Breast epithelium (tissue), 3 donors: ENCODE measurements around the gene LYRM2.

ENCODE experiments used
- POLR2A ChIP-seq: fragments of 450-650 bp; IDR thresholded peaks from one replicate; pipeline ENCODE4 v1.6.1; 2016; ENCODE audit warnings: antibody characterized with exemption, mild to moderate bottlenecking, moderate library complexity
- POLR2AphosphoS5 ChIP-seq, 3 donors: sonication (generic); formaldehyde crosslinking; IDR thresholded peaks; one replicate each; pipeline ENCODE4 v1.6.1; 2017; ENCODE audit warnings: antibody characterized with exemption in 3 of 3
- TF ChIP-seq, protein P1 (sequence below), 3 donors: fragments of 450-650 bp; IDR thresholded peaks; one replicate each; pipeline ENCODE4 v1.5.1; 2016 to 2017; ENCODE audit warnings: antibody characterized with exemption in 3 of 3, mild to moderate bottlenecking in 3 of 3, moderate library complexity in 3 of 3

DNA sequence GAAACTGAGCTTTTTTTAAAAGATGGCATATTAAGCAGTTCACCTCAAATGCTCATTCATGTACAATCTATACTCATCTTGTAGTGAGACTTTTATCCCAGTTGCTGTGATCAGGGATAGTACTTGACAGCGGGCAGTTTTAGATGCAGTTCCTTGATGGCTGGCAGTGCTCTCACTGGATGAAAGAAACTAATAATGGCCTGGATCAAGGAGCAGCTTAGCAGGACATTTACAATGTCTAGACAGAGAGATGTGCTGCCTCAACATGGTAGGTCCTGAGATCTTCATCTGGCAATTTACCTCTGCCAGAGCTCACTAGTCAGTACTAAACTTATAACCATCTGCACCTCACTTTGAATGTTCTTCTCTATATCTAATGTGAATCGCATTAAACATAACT lies 46.8 kb upstream of the LYRM2 start:
- TF ChIP-seq, protein P1, sequence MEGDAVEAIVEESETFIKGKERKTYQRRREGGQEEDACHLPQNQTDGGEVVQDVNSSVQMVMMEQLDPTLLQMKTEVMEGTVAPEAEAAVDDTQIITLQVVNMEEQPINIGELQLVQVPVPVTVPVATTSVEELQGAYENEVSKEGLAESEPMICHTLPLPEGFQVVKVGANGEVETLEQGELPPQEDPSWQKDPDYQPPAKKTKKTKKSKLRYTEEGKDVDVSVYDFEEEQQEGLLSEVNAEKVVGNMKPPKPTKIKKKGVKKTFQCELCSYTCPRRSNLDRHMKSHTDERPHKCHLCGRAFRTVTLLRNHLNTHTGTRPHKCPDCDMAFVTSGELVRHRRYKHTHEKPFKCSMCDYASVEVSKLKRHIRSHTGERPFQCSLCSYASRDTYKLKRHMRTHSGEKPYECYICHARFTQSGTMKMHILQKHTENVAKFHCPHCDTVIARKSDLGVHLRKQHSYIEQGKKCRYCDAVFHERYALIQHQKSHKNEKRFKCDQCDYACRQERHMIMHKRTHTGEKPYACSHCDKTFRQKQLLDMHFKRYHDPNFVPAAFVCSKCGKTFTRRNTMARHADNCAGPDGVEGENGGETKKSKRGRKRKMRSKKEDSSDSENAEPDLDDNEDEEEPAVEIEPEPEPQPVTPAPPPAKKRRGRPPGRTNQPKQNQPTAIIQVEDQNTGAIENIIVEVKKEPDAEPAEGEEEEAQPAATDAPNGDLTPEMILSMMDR (IDR thresholded peaks at IDR 0.05): no peak
- no peak for TF ChIP-seq POLR2A
- no peak for TF ChIP-seq POLR2AphosphoS5 (IDR thresholded peaks at IDR 0.05)
